Thoracic aorta (tissue), 2 donors: ENCODE measurements around the gene TCERG1. TPM values are rescaled to one million over a fixed set of nuclear protein-coding genes. Genes with fewer than 3 reads are reported as not detected.
"Not testable (repeated sequence)": the region's sequence is repeated elsewhere in the genome, so short reads cannot be mapped to it uniquely, and the experiment has no call there.

ENCODE experiments used
- ATAC-seq: fragments of 150-250 bp; one replicate; pipeline ENCODE4 v1.8.0; 2017; ENCODE audit warnings: low read depth; ENCODE audit not compliant: insufficient number of reproducible peaks, low FRiP score
- DNase-seq: peaks from one replicate; pipeline ENCODE4 v3.0.0-alpha.2; 2020; ENCODE audit warnings: low spot score
- H3K27ac ChIP-seq, 2 donors: fragments of 200-600 bp; sonication (generic); 1 replicate in 1 of 2; 2 replicates in 1 of 2; pipeline ENCODE4 v1.5.1; 2016; ENCODE audit warnings: mild to moderate bottlenecking in 2 of 2, moderate library complexity in 2 of 2
- H3K27me3 ChIP-seq: fragments of 200-600 bp; sonication (generic); replicated peaks from 2 replicates; pipeline ENCODE4 v1.6.0; 2016; ENCODE audit warnings: mild to moderate bottlenecking; ENCODE audit not compliant: insufficient read depth
- H3K36me3 ChIP-seq: fragments of 200-600 bp; sonication (generic); one replicate; pipeline ENCODE4 v1.5.1; 2016
- H3K4me1 ChIP-seq, 2 donors: fragments of 200-600 bp; sonication (generic); 1 replicate in 1 of 2; 2 replicates in 1 of 2; pipeline versions ENCODE4 v1.5.1 to v1.6.0; 2016; ENCODE audit warnings: low read depth in 2 of 2, mild to moderate bottlenecking in 1 of 2; ENCODE audit not compliant: control insufficient read depth in 1 of 2
- H3K4me3 ChIP-seq: fragments of 200-600 bp; sonication (generic); 2 replicates; pipeline ENCODE4 v1.5.1; 2016; ENCODE audit warnings: mild to moderate bottlenecking
- H3K9me3 ChIP-seq: fragments of 200-600 bp; sonication (generic); 2 replicates; pipeline ENCODE4 v1.5.1; 2016
- CTCF ChIP-seq: fragments of 200-600 bp; sonication (generic); IDR thresholded peaks from one replicate; pipeline ENCODE4 v1.5.1; 2019; ENCODE audit warnings: antibody characterized with exemption
- total RNA-seq, 2 donors: library from RNA; depleted of rRNA; stranded (reverse); fragments of >200 nt; gene quantifications; one replicate each; pipeline versions ENCODE4 v1.1.0 to v1.2.3, GENCODE V29; 2016

The TCERG1 gene
- total RNA-seq, 2 donors from 2014 or later = 45.2 to 125 TPM

- no peak for ATAC-seq
- H3K27ac ChIP-seq = no peak overlapping the region
- no peak for TF ChIP-seq CTCF
- H3K27me3 ChIP-seq = no peaks in the 10 kb centered on the region
- no peak overlapping the region for H3K4me3 ChIP-seq
- no peaks in the 10 kb centered on the region for H3K36me3 ChIP-seq
- no peak for DNase-seq
- H3K4me1 ChIP-seq = no peaks in the 10 kb centered on the region
- no peaks in the 10 kb centered on the region for H3K9me3 ChIP-seq
These were observed 101.8 kb downstream of the TCERG1 start for GRCh38 chr5:146548781-146549449.

- H3K4me1 ChIP-seq = no peaks in the 10 kb centered on the region
- H3K9me3 ChIP-seq = no peaks in the 10 kb centered on the region
- no peak for TF ChIP-seq CTCF
- H3K4me3 ChIP-seq = no peak overlapping the region
- DNase-seq (no peak), ATAC-seq (no peak)
- H3K27ac ChIP-seq = no peak overlapping the region
- no peaks in the 10 kb centered on the region for H3K36me3 ChIP-seq
- no peaks in the 10 kb centered on the region for H3K27me3 ChIP-seq
These were observed 102.5 kb downstream of the TCERG1 start for GRCh38 chr5:146549615-146550014.

GRCh38 chr5:146553446-146553845, 106.3 kb downstream of the TCERG1 start:
- no peaks in the 10 kb centered on the region for H3K9me3 ChIP-seq
- TF ChIP-seq CTCF = no peak
- H3K4me3 ChIP-seq = no peak overlapping the region
- no peaks in the 10 kb centered on the region for H3K27me3 ChIP-seq
- H3K36me3 ChIP-seq = no peaks in the 10 kb centered on the region
- ATAC-seq (no peak), DNase-seq (no peak)
- H3K27ac ChIP-seq = no peak overlapping the region
- H3K4me1 ChIP-seq = no peaks in the 10 kb centered on the region

GRCh38 chr5:146556884-146557283, 109.8 kb downstream of the TCERG1 start:
- H3K27ac ChIP-seq = not testable (repeated sequence)

GRCh38 chr5:146560205-146560812, 113.2 kb downstream of the TCERG1 start:
- Histone ChIP-seq H3K27ac (peak overlapping the region; percentile 25 to 54), H3K27me3 (no peaks in the 10 kb centered on the region), H3K9me3 (no peaks in the 10 kb centered on the region), H3K4me3 (no peak overlapping the region), H3K36me3 (no peaks in the 10 kb centered on the region), H3K4me1 (peaks cover 3 to 19% of the 10 kb centered on the region in 2 donors)
- DNase-seq (no peak), ATAC-seq (peak; percentile 50)
- no peak for TF ChIP-seq CTCF

More at GRCh38 chr5:146556884-146557283, 109.8 kb downstream of the TCERG1 start:
- not testable (repeated sequence) for H3K9me3 ChIP-seq, H3K27me3 ChIP-seq, ATAC-seq, H3K36me3 ChIP-seq, DNase-seq, H3K4me3 ChIP-seq
- peaks cover 3 to 19% of the 10 kb centered on the region in 2 donors for H3K4me1 ChIP-seq

Other genes with a start within 250 kb of the TCERG1 start
- 10 to 100 TPM; 34.0 to 35.8 TPM for gene RBM27, start 243.7 kb upstream of the TCERG1 start, total RNA-seq
- gene POU4F3, start 108.5 kb upstream of the TCERG1 start, total RNA-seq = not detected
- not detected for gene GPR151, start 68.9 kb downstream of the TCERG1 start, total RNA-seq